NCI-H2107 (cell line): Measurements from ENCODE around the gene NDUFC1.

Source experiments
- DNase-seq: peaks from one replicate; lab custom pipeline; 2025; lab: John Stamatoyannopoulos, UW

The NDUFC1 gene

GRCh38 chr4:139247241-139247640, 55.0 kb downstream of the NDUFC1 start:
- no peak for DNase-seq

DNA sequence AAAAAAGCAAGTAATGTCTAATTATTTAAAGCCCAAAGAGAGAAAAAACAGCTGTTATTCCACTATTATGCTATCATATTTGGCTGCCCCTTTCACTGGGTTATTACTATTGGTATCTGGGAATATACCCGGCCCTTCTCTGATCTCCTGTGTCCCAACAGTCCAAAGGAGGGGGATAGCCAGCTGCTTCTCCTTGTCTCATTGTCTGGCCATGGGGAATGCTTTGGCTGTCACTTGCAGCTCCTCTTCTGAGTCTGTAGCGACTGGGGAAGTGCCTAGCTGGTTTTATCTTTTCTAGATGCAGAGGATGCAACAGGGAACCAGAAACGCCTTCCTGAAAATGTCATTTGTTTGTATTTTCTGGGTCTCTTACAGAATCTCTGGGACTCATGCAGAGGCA, 56.1 kb downstream of the NDUFC1 start:
- DNase-seq = no peak

GRCh38 chr4:139245590-139245989, 56.7 kb downstream of the NDUFC1 start:
- no peak for DNase-seq

- DNase-seq = no peak
Observed at GRCh38 chr4:139243448-139244365, 58.6 kb downstream of the NDUFC1 start.

GRCh38 chr4:139242511-139243051, 59.7 kb downstream of the NDUFC1 start:
- DNase-seq = no peak

DNA sequence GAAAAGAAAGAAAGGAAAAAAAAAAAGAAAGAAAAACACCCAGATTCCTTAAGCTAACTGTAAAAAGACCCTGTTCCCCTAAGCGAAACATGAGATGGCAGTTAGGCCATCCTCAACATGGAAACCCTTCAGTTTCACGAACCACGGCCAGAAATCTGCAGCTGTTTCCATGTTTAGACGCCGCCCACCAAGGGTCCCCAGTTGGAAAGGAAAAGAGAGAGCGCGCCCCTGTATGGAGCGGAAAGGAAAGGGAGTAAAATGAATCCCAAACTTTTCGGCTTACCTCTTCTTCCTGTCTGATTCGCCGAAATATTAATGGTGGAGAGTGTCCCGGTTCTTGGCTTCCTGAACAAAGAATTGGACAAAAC, 60.5 kb downstream of the NDUFC1 start:
- DNase-seq = no peak

GRCh38 chr4:139241086-139241783, 61.0 kb downstream of the NDUFC1 start:
- DNase-seq = no peak
